Skeletal muscle satellite cell (primary cell): ENCODE measurements around the gene SLC35E1.

ENCODE experiments used
- H3K27me3 ChIP-seq: 2 replicates; pipeline ENCODE4 v1.7.0; 2013; ENCODE audit warnings: low read length; ENCODE audit not compliant: control insufficient read depth, insufficient read depth
- H3K36me3 ChIP-seq: 2 replicates; pipeline ENCODE4 v1.7.0; 2013; ENCODE audit warnings: mild to moderate bottlenecking, control low read depth, low read length; ENCODE audit not compliant: insufficient read depth
- H3K4me1 ChIP-seq: 2 replicates; pipeline ENCODE4 v1.7.0; 2013; ENCODE audit warnings: low read length; ENCODE audit not compliant: control insufficient read depth, insufficient read depth
- H3K4me2 ChIP-seq: 2 replicates; pipeline ENCODE4 v1.7.0; 2013; ENCODE audit warnings: mild to moderate bottlenecking, low read length
- H3K4me3 ChIP-seq: 2 replicates; pipeline ENCODE4 v1.7.0; 2013; ENCODE audit warnings: low read length
- H3K9ac ChIP-seq: 2 replicates; pipeline ENCODE4 v1.7.0; 2013; ENCODE audit warnings: mild to moderate bottlenecking, low read depth, low read length, moderate library complexity
- H3K9me3 ChIP-seq: replicated peaks from 2 replicates; pipeline ENCODE4 v1.7.0; 2013; ENCODE audit warnings: mild to moderate bottlenecking, control low read depth, low read length

The SLC35E1 gene

GRCh38 chr19:16609511-16610200 is 37.4 kb upstream of the SLC35E1 start:
- H3K4me1 ChIP-seq: peaks cover 40% of the 10 kb centered on the region
- no peaks in the 10 kb centered on the region for H3K27me3 ChIP-seq
- no peaks in the 10 kb centered on the region for H3K36me3 ChIP-seq
- no peaks in the 10 kb centered on the region for H3K9me3 ChIP-seq
- H3K4me2 ChIP-seq: no peak overlapping the region
- H3K9ac ChIP-seq: no peak overlapping the region
- H3K4me3 ChIP-seq: no peak overlapping the region

- Histone ChIP-seq H3K4me3 (peak overlapping the region; percentile 45), H3K4me1 (peaks cover 40% of the 10 kb centered on the region), H3K4me2 (peak overlapping the region; percentile 74), H3K9me3 (no peaks in the 10 kb centered on the region), H3K27me3 (no peaks in the 10 kb centered on the region), H3K36me3 (no peaks in the 10 kb centered on the region), H3K9ac (peak overlapping the region; percentile 41)
These were observed 36.1 kb upstream of the SLC35E1 start for GRCh38 chr19:16608290-16608739.

GRCh38 chr19:16607819-16608218 is 35.6 kb upstream of the SLC35E1 start:
- no peaks in the 10 kb centered on the region for H3K9me3 ChIP-seq
- peak overlapping the region; percentile 41 for H3K9ac ChIP-seq
- no peaks in the 10 kb centered on the region for H3K27me3 ChIP-seq
- no peaks in the 10 kb centered on the region for H3K36me3 ChIP-seq
- H3K4me3 ChIP-seq: peak overlapping the region; percentile 45
- H3K4me2 ChIP-seq: peak overlapping the region; percentile 74
- H3K4me1 ChIP-seq: peaks cover 40% of the 10 kb centered on the region

- peak overlapping the region; percentile 17 for H3K9ac ChIP-seq
- H3K4me1 ChIP-seq: peaks cover 40% of the 10 kb centered on the region
- H3K4me2 ChIP-seq: peak overlapping the region; percentile 57
- peak overlapping the region; percentile 33 for H3K4me3 ChIP-seq
- H3K36me3 ChIP-seq: no peaks in the 10 kb centered on the region
- no peaks in the 10 kb centered on the region for H3K9me3 ChIP-seq
- no peaks in the 10 kb centered on the region for H3K27me3 ChIP-seq
These were observed 33.4 kb upstream of the SLC35E1 start for GRCh38 chr19:16605553-16605994.

GRCh38 chr19:16605115-16605514 is 32.9 kb upstream of the SLC35E1 start:
- H3K4me1 ChIP-seq: peaks cover 40% of the 10 kb centered on the region
- H3K9ac ChIP-seq: no peak overlapping the region
- H3K4me2 ChIP-seq: peak overlapping the region; percentile 57
- no peaks in the 10 kb centered on the region for H3K9me3 ChIP-seq
- no peak overlapping the region for H3K4me3 ChIP-seq
- no peaks in the 10 kb centered on the region for H3K36me3 ChIP-seq
- H3K27me3 ChIP-seq: no peaks in the 10 kb centered on the region

GRCh38 chr19:16604615-16605014 is 32.4 kb upstream of the SLC35E1 start:
- Histone ChIP-seq H3K9ac (no peak overlapping the region), H3K36me3 (no peaks in the 10 kb centered on the region), H3K27me3 (no peaks in the 10 kb centered on the region), H3K4me1 (peaks cover 36% of the 10 kb centered on the region), H3K4me3 (no peak overlapping the region), H3K4me2 (no peak overlapping the region), H3K9me3 (no peaks in the 10 kb centered on the region)

- Histone ChIP-seq H3K9ac (no peak overlapping the region), H3K4me1 (peaks cover 26% of the 10 kb centered on the region), H3K36me3 (no peaks in the 10 kb centered on the region), H3K4me3 (no peak overlapping the region), H3K27me3 (no peaks in the 10 kb centered on the region), H3K9me3 (no peaks in the 10 kb centered on the region), H3K4me2 (no peak overlapping the region)
These were observed 30.9 kb upstream of the SLC35E1 start for GRCh38 chr19:16603090-16603489.

GRCh38 chr19:16601378-16602052 is 29.3 kb upstream of the SLC35E1 start:
- Histone ChIP-seq H3K9me3 (no peaks in the 10 kb centered on the region), H3K4me3 (no peak overlapping the region), H3K36me3 (no peaks in the 10 kb centered on the region), H3K4me1 (peaks cover 16% of the 10 kb centered on the region), H3K27me3 (no peaks in the 10 kb centered on the region), H3K4me2 (no peak overlapping the region), H3K9ac (no peak overlapping the region)

GRCh38 chr19:16600824-16601223 is 28.6 kb upstream of the SLC35E1 start:
- no peak overlapping the region for H3K4me3 ChIP-seq
- H3K9me3 ChIP-seq: no peaks in the 10 kb centered on the region
- H3K36me3 ChIP-seq: no peaks in the 10 kb centered on the region
- no peak overlapping the region for H3K9ac ChIP-seq
- no peak overlapping the region for H3K4me2 ChIP-seq
- H3K27me3 ChIP-seq: no peaks in the 10 kb centered on the region
- H3K4me1 ChIP-seq: peaks cover 12% of the 10 kb centered on the region

- H3K36me3 ChIP-seq: no peaks in the 10 kb centered on the region
- no peaks in the 10 kb centered on the region for H3K27me3 ChIP-seq
- H3K9ac ChIP-seq: no peak overlapping the region
These were observed 27.6 kb upstream of the SLC35E1 start for GRCh38 chr19:16599655-16600346.

GRCh38 chr19:16598848-16599247 is 26.6 kb upstream of the SLC35E1 start:
- Histone ChIP-seq H3K4me2 (peak overlapping the region; percentile 21), H3K27me3 (no peaks in the 10 kb centered on the region), H3K36me3 (no peaks in the 10 kb centered on the region), H3K4me3 (no peak overlapping the region), H3K4me1 (peaks cover 4% of the 10 kb centered on the region), H3K9me3 (no peaks in the 10 kb centered on the region), H3K9ac (no peak overlapping the region)

More at GRCh38 chr19:16599655-16600346, 27.6 kb upstream of the SLC35E1 start:
- no peak overlapping the region for H3K4me2 ChIP-seq
- no peak overlapping the region for H3K4me3 ChIP-seq
- no peaks in the 10 kb centered on the region for H3K9me3 ChIP-seq
- peaks cover 4% of the 10 kb centered on the region for H3K4me1 ChIP-seq
